HL-60 (cell line): Measurements from ENCODE around the gene PABPC1L2A.

Experiments
- DNase-seq, 2 experiments: peaks; one replicate each; pipeline ENCODE4 v3.0.0-alpha.2; 2010 to 2020; ENCODE audit warnings: low read depth in 1 of 2, low spot score in 1 of 2
- H3K27ac ChIP-seq: fragments of 250-450 bp; sonication (Bioruptor Pico); replicated peaks from 2 replicates; pipeline ENCODE4 v1.5.1; 2020; ENCODE audit warnings: mild to moderate bottlenecking, moderate library complexity
- H3K27me3 ChIP-seq: fragments of 250-450 bp; sonication (Bioruptor Pico); 2 replicates; pipeline ENCODE4 v1.5.1; 2021; ENCODE audit warnings: mild to moderate bottlenecking, moderate library complexity; ENCODE audit not compliant: insufficient read depth, poor library complexity, severe bottlenecking
- H3K4me3 ChIP-seq: replicated peaks from 2 replicates; pipeline ENCODE4 v1.5.1; 2011; ENCODE audit warnings: mild to moderate bottlenecking, control low read depth, low read length; ENCODE audit not compliant: insufficient read depth
- GABPA ChIP-seq: IDR thresholded peaks from 2 replicates; pipeline ENCODE4 v1.6.1; 2012; ENCODE audit warnings: low read depth
- POLR2AphosphoS5 ChIP-seq: IDR thresholded peaks from 2 replicates; pipeline ENCODE4 v1.6.1; 2012; ENCODE audit warnings: low read depth
- SPI1 ChIP-seq: IDR thresholded peaks from 2 replicates; pipeline ENCODE4 v1.6.1; 2012; ENCODE audit warnings: low read depth, mild to moderate bottlenecking, borderline replicate concordance
- TF ChIP-seq, protein P1 (sequence below): IDR thresholded peaks from one replicate; pipeline ENCODE4 v1.5.1; 2011; ENCODE audit warnings: low read length, control low read depth, inconsistent platforms; ENCODE audit not compliant: insufficient read depth
- TF ChIP-seq, protein P2 (sequence below): IDR thresholded peaks from 2 replicates; pipeline ENCODE4 v1.6.1; 2012; ENCODE audit warnings: low read depth; ENCODE audit not compliant: insufficient replicate concordance

The PABPC1L2A gene

DNA sequence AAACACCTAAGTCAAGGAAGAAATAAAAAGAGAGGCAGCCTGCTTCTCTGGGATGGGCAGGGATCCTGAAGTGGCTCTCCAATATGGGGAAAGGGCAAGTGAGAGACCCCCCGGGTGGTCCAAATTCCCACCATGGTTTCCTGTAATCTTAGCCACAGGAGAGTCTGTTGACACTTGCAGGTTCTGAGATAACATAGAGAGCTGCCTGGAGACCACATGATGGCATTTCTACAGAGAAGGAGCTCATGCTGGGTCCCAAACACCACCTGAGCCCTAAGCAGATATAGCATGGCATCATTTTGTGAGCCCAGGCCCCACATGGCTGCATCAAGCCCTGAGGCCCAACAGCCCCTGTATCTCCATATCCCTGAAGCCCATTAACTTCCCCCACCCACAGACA is 50.4 kb downstream of the PABPC1L2A start:
- DNase-seq, result no peak
- TF ChIP-seq, protein P1, sequence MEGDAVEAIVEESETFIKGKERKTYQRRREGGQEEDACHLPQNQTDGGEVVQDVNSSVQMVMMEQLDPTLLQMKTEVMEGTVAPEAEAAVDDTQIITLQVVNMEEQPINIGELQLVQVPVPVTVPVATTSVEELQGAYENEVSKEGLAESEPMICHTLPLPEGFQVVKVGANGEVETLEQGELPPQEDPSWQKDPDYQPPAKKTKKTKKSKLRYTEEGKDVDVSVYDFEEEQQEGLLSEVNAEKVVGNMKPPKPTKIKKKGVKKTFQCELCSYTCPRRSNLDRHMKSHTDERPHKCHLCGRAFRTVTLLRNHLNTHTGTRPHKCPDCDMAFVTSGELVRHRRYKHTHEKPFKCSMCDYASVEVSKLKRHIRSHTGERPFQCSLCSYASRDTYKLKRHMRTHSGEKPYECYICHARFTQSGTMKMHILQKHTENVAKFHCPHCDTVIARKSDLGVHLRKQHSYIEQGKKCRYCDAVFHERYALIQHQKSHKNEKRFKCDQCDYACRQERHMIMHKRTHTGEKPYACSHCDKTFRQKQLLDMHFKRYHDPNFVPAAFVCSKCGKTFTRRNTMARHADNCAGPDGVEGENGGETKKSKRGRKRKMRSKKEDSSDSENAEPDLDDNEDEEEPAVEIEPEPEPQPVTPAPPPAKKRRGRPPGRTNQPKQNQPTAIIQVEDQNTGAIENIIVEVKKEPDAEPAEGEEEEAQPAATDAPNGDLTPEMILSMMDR, result no peak
- no peak for TF ChIP-seq GABPA
- TF ChIP-seq SPI1, result no peak
- no peak for TF ChIP-seq POLR2AphosphoS5
- TF ChIP-seq, protein P2, sequence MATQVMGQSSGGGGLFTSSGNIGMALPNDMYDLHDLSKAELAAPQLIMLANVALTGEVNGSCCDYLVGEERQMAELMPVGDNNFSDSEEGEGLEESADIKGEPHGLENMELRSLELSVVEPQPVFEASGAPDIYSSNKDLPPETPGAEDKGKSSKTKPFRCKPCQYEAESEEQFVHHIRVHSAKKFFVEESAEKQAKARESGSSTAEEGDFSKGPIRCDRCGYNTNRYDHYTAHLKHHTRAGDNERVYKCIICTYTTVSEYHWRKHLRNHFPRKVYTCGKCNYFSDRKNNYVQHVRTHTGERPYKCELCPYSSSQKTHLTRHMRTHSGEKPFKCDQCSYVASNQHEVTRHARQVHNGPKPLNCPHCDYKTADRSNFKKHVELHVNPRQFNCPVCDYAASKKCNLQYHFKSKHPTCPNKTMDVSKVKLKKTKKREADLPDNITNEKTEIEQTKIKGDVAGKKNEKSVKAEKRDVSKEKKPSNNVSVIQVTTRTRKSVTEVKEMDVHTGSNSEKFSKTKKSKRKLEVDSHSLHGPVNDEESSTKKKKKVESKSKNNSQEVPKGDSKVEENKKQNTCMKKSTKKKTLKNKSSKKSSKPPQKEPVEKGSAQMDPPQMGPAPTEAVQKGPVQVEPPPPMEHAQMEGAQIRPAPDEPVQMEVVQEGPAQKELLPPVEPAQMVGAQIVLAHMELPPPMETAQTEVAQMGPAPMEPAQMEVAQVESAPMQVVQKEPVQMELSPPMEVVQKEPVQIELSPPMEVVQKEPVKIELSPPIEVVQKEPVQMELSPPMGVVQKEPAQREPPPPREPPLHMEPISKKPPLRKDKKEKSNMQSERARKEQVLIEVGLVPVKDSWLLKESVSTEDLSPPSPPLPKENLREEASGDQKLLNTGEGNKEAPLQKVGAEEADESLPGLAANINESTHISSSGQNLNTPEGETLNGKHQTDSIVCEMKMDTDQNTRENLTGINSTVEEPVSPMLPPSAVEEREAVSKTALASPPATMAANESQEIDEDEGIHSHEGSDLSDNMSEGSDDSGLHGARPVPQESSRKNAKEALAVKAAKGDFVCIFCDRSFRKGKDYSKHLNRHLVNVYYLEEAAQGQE, result no peak
- Histone ChIP-seq H3K27ac (no peak overlapping the region), H3K27me3 (no peaks in the 10 kb centered on the region), H3K4me3 (no peak overlapping the region)
